Measurements from ENCODE around the gene TAX1BP3.
"Not testable (repeated sequence)": the region's sequence is repeated elsewhere in the genome, so short reads cannot be mapped to it uniquely, and the experiment has no call there.

Gene TAX1BP3, protein sequence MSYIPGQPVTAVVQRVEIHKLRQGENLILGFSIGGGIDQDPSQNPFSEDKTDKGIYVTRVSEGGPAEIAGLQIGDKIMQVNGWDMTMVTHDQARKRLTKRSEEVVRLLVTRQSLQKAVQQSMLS
- total RNA-seq, result 0.54 to 1.8 (median 1.5) reads per million in 4 experiments

DNA sequence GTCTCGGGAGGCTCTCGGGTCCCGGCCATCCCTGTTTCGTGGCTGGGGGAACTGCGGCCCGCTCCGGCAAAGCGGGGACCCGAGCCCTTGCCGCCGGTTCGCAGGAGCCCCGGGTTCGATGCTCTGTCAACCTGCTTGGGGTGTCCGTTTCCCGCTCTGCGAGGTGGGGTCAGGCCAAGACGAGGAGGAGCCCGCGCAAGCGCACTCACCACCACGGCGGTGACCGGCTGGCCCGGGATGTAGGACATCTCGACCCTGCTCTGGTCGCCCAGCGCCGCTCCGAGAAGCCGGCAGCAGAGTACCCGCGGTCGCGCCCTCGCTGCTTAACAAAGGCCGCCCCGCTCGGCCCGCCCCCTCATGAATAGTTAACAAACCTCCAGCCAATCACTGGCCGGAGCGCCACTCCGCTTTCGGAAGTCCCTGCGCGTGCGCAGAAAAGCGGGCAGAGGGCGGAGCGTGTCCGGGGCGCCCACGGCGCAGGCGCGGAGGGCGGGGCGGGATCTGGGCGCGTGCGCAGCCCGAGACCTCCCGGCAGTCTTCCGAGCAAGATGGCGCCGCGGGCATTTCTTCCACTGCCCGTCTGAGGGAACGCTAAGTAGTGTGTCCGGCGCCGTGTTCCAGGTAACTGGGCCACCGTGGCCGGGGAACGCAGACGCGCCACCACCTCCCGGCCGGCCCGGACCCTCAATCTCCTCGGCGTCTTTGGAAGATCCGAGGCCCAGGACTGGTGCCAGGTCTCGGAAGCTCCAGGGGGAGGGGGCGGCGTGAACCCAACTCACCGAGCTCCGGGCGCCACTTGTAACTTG, at the start of gene TAX1BP3, which contains the start of gene EMC6:
Gene TAX1BP3, minus strand, starts transcription at position 300 of the 806 bp plus-strand sequence. Its CDS starts 52 bp downstream, at position 248.
Gene EMC6, plus strand, starts transcription at position 534 of the 806 bp plus-strand sequence. CDS start 335 bp downstream, outside the sequence.
- peak; percentile 99 for DNase-seq

DNA sequence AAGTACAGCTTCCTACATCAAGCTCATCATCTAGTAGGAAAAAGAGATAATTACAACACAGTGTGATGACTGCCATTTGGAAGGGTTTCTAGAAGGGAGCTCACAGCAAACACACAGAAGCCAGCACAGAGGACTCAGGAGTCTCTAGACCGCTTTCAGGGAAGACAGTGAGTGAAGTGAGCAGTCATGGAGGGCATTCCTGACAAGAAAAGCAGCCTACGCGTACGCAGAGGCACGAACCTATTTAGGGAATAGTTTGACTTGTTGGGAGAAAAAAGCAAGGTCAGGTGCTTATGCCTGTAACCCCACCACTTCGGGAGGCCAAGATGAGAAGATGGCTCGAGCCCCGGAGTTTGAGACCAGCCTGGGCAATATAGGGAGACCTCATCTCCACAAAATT, 46.9 kb upstream of the TAX1BP3 start:
- DNase-seq, result no peak

DNA sequence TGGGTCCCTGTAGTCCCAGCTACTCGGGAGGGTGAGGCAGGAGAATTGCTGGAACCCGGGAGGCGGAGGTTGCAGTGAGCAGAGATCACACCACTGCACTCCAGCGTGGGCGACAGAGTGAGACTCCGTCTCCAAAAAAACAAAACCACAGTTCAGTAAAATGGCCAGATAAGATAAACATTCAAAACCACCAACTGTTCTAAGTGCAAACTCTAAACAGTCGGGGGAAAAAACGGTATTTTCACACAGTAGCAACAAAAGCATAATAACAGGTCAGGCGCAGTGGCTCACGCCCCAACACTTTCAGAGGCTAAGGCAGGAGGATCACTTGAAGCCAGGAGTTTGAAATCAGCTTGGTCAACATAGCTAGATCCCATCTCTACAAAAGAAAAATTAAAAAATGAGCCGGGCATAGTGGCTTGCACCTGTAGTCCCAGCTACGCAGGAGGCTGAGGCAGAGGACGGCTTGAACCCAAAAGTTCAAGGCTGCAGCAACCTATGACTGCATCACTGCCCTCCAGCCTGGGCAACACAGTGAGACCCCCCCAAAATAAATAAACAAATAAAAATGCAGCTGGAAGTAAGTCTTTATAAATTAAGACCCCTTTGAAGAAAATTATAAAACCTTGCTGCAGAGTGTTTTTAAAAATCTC, 44.6 kb upstream of the TAX1BP3 start:
- no peak for DNase-seq

DNA sequence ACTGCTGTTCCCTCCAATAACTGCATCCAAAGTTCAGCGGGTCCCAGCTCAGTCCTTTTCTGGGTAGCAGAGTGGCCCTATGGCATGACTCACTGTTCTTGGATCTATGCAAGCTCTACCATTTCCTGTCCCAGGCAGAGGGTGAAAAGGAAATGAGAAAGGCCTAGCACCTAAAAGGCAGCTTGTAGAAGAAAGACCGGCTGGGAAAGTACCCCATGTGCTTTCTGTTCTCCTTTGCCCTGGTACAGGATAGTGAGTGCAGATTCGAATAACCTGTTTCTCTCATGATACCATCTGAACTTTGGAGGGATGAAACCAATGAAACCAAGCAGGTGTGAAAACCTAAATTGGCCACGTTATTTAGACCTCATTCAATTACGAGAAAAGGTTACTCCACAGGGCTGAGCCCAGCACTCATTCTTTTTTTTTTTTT, 42.6 kb upstream of the TAX1BP3 start:
- DNase-seq, result peak; percentile 43

DNA sequence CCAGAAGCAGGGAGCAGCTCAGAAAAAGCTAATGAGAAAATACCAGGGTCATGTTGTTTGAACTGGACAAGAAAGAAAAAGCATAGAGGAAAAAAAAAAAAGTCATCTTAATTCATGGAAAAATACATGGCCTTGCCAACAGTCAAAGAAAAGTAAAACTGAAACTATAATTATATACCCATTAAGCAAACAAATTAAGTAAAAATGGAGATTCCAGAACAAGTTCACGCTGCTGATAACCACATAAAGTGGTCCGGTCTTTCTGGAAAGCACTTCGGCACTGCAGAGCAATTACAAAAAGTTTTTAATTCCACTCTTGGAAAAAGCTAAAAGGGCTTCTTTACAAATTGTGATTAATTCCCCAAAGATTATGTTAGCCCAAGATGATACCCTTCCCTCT, 40.0 kb upstream of the TAX1BP3 start:
- DNase-seq, result no peak

DNA sequence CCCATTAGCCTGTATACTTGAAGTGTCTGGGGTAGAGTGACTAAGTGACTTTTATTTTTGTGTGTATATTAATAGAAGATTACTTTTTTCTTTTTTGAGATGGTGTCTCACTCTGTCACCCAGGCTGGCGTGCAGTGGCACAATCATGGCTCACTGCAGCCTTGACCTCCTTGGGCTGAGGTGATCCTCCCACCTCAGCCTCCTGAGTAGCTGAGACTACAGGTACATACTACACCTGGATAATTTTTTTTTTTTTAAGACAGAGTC, 37.3 kb upstream of the TAX1BP3 start:
- DNase-seq, result not testable (repeated sequence)

DNA sequence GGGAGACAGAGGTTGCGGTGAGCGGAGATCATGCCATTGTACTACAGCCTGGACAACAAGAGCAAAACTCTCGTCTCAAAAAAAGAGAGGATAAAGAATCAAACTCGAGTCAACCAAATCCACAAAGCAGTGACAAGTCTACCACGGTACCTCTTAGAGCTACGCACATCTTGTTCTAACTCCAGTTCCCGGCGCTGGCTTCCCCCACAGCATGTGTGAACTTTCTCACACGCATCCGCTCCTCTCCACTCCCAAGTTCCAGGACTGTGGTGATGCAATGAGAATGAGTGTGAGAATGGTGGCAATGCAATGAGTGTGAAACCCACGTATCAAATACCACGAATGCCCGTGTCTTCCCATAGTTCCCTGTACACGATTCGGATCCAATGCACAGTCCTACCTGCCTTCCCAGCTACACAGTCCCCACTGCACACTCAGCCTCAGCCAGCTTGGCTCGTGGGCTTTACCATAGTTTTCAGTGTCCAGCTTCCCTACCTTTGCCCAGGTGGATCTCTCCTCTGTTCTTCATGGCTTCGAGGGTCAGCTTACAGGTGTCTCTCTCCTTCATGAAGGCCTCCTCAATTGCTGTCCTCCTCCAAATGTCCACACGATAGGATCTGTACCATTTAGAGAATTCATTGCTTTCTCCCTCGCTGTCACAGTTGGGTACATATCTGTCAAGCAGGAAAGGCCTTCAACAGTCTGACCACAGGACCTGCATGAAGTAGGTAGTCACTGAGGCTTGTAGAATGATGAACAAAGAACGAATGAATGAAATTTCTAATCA, 36.7 kb upstream of the TAX1BP3 start:
- no peak for DNase-seq

DNA sequence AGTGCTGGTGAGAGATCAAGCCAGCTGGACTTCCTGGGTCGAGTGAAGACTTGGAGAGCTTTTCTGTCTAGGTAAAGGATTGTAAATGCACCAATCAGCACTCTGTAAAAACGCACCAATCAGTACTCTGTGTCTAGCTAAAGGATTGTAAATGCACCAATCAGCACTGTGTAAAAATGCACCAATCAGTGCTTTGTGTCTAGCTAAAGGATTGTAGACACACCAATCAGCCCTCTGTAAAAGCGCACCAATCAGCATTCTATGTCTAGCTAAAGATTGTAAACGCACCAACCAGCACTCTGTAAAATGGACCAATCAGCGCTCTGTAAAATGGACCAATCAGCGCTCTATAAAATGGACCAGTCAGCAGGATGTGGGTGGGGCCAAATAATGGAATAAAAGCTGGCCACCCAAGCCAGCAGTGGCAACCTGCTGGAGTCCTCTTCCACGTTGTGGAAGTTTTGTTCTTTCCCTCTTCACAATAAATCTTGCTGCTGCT, 33.7 kb upstream of the TAX1BP3 start:
- DNase-seq, result not testable (repeated sequence)

DNA sequence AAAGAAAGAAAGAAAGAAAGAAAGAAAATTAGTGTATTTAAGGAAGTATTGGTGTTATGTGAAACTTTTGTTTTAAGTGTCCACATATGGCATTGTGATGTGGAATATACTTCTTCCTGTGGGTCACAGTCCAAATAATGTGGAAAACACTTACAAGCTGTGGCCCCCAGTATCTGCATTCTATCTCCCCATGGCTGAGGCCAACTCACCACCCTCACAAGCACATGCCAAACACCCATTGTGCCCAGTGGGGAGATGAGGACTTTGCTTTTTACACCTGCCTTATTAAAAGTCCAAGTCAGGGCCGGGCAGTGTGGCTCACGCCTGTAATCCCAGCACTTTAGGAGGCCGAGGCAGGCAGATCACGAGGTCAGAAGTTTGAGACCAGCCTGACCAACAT, 31.6 kb upstream of the TAX1BP3 start:
- no peak for DNase-seq

DNA sequence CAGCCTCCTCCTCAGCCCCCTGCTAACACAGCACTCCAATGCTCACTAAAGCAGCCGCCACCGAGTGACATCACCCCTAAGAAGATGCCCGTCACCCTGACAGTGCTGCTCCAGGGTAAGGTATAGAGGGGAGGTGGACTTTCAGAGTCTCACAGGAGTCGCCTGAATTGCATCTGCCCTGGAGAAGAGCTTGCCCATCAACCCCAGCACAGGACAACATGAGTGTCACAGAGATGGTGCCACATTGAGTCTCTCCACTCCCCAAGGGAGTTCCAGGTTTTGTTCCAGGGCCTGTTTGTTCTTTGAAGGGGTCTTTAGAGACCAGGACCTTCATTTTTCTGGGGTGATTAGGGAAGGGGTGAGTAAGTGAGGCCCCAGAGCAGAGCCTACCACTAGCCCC, 29.8 kb upstream of the TAX1BP3 start:
- DNase-seq, result no peak

DNA sequence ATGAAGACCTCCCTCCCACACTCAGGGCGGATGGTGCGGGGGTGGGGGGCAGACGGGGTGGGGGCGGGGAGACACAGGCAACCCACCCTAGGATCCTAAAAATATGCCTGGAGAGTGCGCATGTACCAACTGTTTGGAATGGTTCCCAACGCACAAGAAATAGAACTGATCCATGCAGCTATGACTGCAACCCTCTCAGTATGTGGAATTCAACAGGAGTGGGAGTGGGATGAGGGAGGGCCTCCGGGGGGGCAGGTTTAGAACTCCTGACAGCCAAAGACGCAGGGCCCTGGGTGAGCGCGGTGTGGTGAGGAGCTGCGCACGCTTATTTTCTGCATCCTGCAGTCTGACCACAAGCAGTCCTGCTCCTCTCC, 28.7 kb upstream of the TAX1BP3 start:
- DNase-seq, result no peak

DNA sequence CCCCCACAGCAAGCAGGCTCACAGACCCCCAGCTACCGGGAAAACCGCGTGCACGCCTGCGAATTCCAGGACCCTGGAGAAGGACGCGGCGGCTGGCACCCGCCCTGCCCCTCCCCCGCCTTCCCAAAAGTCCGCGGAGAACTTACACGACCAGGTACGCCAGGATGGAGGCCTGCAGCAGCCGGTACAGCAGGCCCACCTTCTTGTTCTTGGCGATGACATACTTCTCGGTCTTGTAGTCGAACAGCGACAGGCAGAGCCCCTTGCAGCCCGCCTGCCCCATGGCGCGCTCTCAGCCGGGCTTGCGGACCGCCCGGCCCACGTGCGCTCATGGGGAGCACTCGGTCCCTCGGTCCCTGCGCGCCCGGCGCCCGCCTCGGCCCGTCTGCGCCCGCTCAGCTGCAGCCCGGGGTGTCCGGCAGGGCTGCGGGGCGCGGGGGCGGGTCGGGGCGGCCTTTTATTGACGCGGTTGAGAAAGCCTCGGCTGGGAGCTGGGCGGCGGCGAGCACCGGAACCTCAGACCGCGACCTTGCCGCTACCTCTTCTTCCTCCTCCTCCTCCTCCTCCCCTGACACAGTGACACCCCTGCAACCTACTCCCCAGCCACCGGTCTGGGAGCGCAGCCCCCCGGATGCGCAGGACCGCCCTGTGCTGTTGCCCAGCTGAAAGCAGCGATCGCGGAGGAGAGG, 27.5 kb upstream of the TAX1BP3 start, which contains the start of gene P2RX5:
Gene P2RX5, minus strand, starts transcription at position 433 of the 689 bp plus-strand sequence. Its CDS starts 150 bp downstream, at position 283.
- DNase-seq, result no peak

DNA sequence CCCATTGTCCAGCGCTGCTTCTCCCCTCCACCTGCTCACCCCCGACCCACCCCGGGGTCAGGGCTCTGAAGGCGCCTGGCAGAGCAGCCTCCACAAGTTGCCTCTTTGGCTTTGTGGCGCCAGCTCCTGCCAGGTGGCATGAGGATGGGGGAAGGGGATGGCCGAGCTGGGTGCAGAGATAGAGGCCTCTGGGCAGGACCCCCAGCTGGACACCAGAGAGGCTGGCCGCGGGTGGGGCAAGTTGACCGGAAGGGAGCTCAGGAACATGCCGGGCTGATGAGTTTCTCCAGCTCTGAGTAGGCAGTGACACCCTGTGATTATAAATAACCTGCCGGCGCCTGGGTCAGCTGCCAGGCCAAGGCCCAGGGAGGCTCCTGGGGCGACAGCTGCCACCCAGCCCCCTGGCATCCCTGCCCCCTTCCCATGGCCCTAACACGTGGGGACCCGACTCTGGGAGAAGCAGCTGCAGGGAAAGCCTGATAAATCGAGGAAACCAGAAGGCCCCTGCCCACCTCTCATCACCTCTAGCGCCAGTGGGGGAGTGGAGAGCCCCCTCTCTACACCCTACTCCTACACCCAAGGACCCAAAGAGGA, 26.8 kb upstream of the TAX1BP3 start:
- no peak for DNase-seq

DNA sequence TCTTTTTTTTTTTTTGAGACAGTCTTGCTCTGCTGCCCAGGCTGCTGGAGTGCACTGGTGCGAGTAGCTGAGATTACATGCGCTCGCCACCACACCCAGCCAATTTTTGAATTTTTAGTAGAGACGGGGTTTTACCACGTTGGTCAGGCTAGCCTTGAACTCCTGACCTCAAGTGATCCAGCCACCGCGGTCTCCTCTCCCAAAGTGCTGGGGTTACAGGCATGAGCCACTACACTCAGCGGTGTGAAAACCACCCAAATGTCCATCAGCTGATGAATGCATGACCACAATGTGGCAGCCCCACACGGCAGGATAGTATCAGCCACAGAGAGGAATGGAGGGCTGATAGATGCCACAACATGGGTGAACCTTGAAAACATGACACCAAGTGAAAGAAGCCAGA, 25.5 kb upstream of the TAX1BP3 start:
- DNase-seq, result no peak

DNA sequence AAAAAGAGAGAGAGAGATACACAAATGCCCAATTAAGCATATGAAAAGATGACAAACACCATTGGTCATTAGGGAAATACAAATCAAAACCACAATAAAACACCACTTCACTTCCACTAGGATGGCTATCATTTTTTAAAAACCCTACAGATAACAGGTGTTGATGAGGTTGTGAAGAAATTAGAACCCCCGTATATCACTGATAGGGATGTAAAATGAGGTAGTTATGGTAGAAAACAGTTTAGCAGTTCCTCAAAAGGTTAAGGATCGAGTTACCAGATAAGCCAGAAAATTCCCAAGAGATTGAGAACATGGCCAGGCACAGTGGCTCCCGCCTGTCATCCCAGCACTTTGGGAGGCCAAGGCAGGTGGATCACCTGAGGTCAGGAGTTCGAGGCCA, 24.8 kb upstream of the TAX1BP3 start:
- no peak for DNase-seq

DNA sequence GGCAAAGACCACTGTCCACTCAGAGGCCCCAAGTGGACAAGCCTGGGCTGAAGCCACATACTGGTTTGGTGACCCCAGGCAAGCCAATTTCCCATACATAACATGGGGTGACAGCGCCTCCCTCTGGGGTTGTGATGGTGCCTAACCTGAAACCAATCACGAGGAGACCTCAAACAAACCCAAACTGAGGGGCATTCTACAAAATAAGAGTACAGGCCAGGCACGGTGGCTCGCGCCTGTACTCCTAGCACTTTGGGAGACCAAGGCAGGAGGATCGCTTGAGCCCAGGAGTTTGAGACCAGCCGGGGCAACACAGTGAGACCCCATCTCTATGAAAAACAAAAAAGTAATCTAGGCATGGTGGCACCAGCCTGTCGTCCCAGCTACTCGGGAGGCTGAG, 24.0 kb upstream of the TAX1BP3 start:
- no peak for DNase-seq

DNA sequence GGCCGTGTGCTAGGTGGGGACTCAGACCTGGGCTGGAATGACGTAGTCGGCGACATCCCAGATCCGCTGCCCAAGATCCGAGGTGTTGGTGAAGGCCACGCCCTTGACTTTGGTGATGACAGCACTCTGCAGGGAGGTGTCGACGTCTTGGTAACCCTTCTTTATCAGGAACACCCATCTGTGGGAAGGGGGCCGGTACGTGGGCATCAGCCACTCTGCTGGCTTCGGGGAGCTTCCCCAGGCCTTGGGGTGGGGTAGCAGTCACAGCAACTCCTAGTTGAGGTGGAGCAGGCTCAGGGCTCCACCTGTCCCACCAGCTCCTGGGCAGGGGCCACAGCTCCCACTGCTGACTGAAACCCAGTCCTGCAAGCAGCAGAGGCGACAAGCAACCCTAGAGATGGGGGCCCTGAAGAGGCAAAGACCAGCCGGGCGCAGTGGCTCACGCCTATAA, 23.3 kb upstream of the TAX1BP3 start:
- no peak for DNase-seq

DNA sequence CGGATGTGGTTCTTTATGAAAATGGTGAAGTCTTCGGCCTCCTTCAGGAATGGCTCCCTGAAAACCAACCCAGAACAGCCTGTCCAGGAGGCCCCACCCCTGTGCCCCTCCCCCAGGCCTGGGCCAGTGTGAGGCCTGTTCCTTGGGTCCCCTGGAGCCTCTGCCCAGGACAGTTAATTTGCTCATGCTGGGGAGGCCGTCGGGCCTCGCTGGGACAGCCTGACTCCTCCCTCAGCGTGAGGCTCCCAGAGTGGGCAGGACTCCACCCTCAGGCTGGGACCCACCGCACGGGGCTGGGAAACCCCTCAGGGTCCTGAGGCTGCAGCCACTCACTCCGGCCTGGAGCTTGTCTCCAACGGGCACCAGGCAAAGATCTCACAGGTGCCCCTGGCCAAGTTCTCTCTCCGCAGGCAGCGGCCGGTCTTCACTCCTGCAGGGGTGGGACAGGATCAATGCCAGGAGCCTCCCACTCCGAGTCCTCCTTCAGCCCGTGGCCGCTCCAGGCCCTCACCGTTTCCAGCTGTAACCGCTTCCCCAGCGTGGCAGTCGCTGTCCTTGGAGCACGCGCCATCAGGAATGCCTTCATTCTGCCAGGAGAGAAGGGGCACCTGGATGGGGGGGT, 21.8 kb upstream of the TAX1BP3 start:
- DNase-seq, result no peak

DNA sequence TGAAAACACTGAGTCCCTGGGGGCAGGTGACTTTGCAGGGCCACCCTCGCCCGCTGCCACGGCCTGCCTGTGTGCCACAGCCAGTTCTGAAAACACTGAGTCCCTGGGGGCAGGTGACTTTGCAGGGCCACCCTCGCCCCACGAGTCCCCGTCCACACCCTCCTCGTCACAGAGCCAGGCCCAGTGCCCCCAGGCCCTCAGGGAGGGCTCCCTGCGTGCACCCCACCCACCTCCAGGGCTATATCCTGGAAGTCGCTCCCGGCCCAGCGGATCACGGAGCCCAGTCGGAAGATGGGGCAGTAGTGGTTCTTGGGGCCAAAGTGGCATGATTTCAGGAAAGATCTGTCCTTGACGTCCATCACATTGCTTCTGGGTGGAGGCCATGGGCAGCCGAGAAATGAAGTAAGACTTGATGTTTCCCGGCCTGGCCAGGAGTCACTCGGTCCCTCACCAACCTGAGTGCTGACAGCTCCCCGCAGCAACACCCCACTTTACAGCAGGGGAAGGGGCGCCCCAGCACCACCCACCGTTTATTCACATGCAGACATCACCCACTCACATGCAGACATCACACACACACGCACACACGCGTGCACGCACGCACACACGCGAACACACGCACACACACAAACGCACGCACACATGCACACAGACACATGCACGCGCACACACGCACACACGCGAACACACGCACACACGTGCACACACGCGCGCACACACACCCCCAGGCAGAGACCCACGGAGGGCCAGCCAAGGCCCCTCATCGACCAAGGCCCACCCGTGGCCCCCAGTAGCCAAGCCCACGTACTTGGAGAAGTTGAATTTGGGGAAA, 21.1 kb upstream of the TAX1BP3 start:
- DNase-seq, result no peak

DNA sequence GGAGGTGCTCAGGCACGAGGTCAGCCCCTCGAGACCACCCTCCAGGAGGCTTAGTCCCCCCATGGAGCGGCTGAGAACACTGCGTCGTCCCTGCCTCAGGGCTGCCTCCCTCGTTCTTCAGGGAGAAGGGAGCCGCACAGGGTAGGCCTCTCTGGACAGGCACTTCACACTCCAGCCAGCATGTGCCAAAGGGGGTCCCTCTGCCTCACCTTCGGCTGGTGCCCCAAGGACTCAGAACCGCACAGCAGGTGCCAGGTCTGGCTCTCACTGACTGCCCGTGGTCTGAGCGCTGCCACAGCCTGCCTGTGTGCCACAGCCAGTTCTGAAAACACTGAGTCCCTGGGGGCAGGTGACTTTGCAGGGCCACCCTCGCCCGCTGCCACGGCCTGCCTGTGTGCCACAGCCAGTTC, 20.5 kb upstream of the TAX1BP3 start:
- DNase-seq, result no peak
